ENCODE data around the gene TNRC6A. TPM values are rescaled to one million over a fixed set of nuclear protein-coding genes. Genes with fewer than 3 reads are reported as not detected.

TNRC6A gene
- total and polyA plus RNA-seq, 2 of the 13 experiments (the other 11 are each of a cell fraction or from before 2014, with no cell fraction given): 30.9 to 43.6 TPM

GRCh38 chr16:24801761-24802302 is 72.4 kb downstream of the TNRC6A start (continued):
- TF ChIP-seq ZHX2 (IDR thresholded peaks at IDR 0.05; ENCODE audit: low read depth) (no peak), ZHX2 (CRISPR knock-in tag; IDR thresholded peaks at IDR 0.05; ENCODE audit: borderline replicate concordance) (no peak), CBX2 (IDR thresholded peaks at IDR 0.05; ENCODE audit: low read depth, low read length) (no peak), CBX2 (CRISPR knock-in tag; IDR thresholded peaks at IDR 0.05; ENCODE audit: low read depth) (no peak), TCF7L2 (IDR thresholded peaks at IDR 0.05; ENCODE audit: low read depth, low read length) (no peak), XRCC5 (optimal IDR thresholded peaks at IDR 0.05; ENCODE audit: low read length) (no peak), ZNF674 (CRISPR knock-in tag; IDR thresholded peaks at IDR 0.05; ENCODE audit: low read depth) (no peak)

DNA sequence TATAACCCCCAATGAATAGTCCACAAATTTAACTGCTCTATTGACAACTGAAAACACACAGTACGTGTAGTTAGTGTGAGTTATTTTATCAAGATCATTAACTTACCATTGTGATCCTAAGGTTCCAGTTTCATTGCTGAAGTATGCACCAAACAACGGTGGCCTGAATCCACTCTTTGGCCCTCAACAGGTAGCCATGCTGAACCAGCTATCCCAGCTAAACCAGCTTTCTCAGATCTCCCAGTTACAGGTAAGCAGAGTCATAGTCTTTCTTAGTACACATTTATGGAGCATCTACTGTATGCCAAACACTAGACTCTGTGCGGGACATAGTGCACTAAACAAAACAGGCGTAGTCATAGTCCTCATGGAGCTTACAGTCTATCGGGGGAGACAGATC is 76.0 kb downstream of the TNRC6A start:
- Histone ChIP-seq H3K79me2 (ENCODE audit: insufficient read depth, low read length) (no peaks in the 10 kb centered on the region), H3K4me2 (ENCODE audit: low read depth, low read length) (no peak overlapping the region), H3K4me1 (ENCODE audit: insufficient read depth, low read length) (no peaks in the 10 kb centered on the region), H2AFZ (ENCODE audit: low read length) (no peak overlapping the region), H3K36me3 (replicated peaks in 1 of 2; ENCODE audit: control insufficient read depth in 1 of 2, insufficient read depth in 2 of 2, low read length in 2 of 2) (peaks cover 43 to 96% of the 10 kb centered on the region in 2 experiments), H3K27me3 (ENCODE audit: control insufficient read depth in 1 of 2, insufficient read depth in 2 of 2, low read length in 2 of 2) (no peaks in the 10 kb centered on the region), H3K9ac (ENCODE audit: insufficient read depth, low read depth, low read length) (no peak overlapping the region), H4K20me1 (ENCODE audit: insufficient read depth, low read length) (no peaks in the 10 kb centered on the region), H3K4me3 (replicated peaks in 1 of 3; ENCODE audit: insufficient read depth in 1 of 3, low read depth in 2 of 3, low read length in 3 of 3) (no peak overlapping the region), H3K9me3 (ENCODE audit: low read length) (no peaks in the 10 kb centered on the region), H3K27ac (ENCODE audit: extremely low read length, insufficient read depth, low read length) (no peak overlapping the region)
- in situ Hi-C loops (cut with HindIII; ENCODE audit: extremely low pct_ligation_motif_present, low pct_unique_long_range_greater_than_20kb): no loop called here
- no peak for FAIRE-seq
- POLR2A ChIA-PET: no interaction called here
- no peak for TF ChIP-seq GLI4 (CRISPR knock-in tag; IDR thresholded peaks at IDR 0.05; ENCODE audit: borderline replicate concordance)
- peak; percentile 70 for TF ChIP-seq RBM22 (optimal IDR thresholded peaks at IDR 0.05; ENCODE audit: low read length)
- CTCF ChIA-PET (ENCODE audit: low intra/inter-chr PET ratio, low total read pairs): no interaction called here
- intact Hi-C loops (cut with micrococcal nuclease; ENCODE audit: unreplicated experiment): loop anchor here (10.0 kb wide), 1 partner anchor 291 kb away; no protein-coding TSS in a partner anchor
- ATAC-seq: no peak
- BruUV-seq (replicated peaks): no TSS peak
- DNase-seq (ENCODE audit: low spot score): no peak
- 95% methylated on average over 5 of the region's 5 CpGs for WGBS (ENCODE audit: low lambda C conversion rate)
